ENCODE data around the gene TRAF1.
"Not testable (repeated sequence)": the region's sequence is repeated elsewhere in the genome, so short reads cannot be mapped to it uniquely, and the experiment has no call there.

Gene TRAF1, protein sequence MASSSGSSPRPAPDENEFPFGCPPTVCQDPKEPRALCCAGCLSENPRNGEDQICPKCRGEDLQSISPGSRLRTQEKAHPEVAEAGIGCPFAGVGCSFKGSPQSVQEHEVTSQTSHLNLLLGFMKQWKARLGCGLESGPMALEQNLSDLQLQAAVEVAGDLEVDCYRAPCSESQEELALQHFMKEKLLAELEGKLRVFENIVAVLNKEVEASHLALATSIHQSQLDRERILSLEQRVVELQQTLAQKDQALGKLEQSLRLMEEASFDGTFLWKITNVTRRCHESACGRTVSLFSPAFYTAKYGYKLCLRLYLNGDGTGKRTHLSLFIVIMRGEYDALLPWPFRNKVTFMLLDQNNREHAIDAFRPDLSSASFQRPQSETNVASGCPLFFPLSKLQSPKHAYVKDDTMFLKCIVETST

DNA sequence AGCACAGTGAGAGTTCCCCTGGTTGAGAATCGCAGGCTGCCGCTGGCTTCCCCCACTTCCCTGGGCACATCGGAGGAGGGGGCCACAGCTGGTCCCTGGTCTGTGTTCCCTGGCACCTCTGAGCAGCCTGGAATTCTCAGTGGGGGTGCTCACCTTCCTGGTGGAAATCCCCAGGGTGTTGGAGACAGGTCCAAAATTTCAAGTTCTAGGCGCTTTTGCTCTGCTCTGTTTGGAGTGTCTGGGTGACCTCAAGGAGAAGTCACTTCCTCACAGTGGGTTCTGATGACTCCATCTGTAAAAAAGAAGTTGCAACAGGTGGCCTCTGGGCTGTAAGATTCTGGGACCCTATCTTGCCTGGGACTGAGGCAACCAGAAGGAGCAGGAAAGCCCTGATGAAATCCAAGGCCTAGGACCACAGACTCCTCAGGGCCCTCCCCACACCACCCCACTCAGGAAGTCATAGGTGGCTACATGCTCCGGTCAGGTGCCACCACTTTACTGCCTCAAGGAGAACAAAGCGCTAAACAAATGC, at the start of gene TRAF1:
Gene TRAF1, minus strand, starts transcription at position 400 of the 532 bp plus-strand sequence. CDS start 721 bp downstream, outside the sequence.
- DNase-seq (ENCODE audit: low read depth): no peak

DNA sequence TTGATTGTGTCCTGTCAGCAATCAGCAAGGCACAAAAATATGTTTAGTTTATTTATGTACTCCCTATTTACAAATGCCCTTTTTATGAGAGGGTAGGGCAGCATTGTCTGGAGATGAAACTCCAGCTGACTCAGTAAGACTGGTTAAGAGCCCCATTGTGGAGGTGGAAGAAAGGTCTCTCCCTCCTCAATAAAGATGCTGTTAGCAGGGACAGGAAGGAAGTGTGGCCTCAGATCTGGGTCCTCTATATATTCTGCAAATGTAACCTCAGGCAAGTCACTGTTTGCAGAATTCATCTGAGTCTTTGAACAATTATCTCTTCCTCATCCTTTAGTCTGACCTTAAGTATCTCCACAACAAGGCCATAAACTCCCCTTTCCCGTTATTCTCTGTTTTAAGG, 48.3 kb upstream of the TRAF1 start:
- no peak for DNase-seq (ENCODE audit: low read depth)

DNA sequence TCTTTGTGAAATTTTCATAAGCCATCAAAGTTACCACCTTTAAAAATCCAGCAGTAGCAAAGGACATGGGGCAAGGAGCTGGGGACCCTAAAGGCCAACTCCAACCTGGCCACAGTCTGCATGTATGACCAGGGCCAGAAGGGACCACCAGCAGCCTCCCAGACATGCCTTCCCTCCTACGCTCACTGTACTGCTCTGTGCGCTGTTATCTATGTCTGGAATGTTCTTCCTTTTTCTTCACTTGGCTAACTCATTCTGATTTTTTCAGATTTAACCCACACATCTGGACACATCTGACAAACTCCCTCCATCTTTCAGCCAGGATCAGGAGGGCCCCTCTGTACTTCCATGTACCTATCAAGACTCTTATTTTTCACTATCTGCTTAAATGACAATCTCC, 47.6 kb upstream of the TRAF1 start:
- no peak for DNase-seq (ENCODE audit: low read depth)

DNA sequence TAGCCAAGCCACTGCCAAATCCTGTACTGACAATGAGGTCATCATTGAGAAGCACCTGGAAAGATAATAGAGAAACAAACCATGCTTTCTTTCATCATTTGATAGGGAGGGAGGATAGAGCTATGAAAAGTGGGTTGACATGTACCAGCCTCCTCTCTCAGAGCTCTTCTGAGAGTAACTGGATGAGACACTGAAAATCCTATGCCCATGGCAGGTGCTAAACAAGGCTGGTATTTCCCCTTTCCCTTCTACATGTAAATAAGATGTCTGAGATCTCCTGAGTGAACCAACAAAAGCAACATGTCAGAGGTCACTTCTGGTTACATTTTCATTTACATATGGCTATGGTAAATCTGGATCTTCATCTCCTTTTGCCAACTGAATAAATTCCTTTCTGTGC, 45.3 kb upstream of the TRAF1 start:
- no peak for DNase-seq (ENCODE audit: low read depth)

DNA sequence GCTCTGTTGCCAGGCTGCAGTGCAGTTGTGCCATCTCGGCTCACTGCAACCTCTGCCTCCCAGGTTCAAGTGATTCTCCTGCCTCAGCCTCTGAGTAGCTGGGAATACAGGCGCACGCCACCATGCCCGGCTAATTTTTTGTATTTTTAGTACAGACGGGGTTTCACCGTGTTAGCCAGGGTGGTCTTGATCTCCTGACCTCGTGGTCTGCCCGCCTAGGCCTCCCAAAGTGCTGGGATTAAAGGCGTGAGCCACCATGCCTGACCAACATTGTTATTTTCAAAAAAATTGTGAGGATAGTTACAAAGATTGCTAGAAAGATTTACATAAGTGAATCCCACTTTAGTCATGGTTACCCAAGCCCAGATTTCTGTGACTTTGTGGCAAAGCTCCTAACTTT, 44.9 kb upstream of the TRAF1 start:
- not testable (repeated sequence) for DNase-seq (ENCODE audit: low read depth)

DNA sequence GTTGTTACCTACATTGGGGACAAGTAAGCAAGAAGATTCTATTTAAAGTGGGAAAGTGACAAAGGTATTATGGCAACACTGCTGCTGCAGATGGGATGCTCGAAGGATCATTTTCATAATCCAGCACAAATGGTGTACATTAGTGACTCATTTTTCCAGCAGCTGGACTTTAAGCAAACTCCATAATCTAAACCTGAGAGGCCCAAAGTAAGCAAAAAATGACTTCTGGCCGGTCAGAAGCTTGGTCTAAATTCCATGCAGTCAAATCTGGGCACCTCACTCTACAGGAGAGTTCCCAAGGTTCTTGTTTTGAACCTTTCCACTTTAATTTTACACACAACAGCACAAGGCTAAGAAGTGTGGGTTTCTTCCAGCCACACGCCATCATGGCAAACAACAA, 43.6 kb upstream of the TRAF1 start:
- no peak for DNase-seq (ENCODE audit: low read depth)

DNA sequence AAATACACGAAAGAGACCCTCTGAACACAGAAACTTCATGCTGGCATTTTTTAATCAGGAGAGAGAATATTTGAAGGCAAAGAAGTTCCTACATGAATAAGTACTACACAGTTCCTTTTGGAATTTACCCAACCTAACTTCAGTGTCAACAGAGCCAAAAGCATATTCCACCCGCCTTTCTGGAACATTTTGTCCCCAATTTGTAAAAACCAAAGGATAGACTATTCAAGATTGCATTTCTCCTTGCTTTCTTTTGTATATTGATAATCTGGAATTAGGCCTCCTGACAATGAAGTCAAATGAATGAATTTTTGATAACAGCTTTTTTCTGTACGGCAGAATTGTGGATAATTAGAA, 39.4 kb upstream of the TRAF1 start:
- DNase-seq (ENCODE audit: low read depth): no peak

DNA sequence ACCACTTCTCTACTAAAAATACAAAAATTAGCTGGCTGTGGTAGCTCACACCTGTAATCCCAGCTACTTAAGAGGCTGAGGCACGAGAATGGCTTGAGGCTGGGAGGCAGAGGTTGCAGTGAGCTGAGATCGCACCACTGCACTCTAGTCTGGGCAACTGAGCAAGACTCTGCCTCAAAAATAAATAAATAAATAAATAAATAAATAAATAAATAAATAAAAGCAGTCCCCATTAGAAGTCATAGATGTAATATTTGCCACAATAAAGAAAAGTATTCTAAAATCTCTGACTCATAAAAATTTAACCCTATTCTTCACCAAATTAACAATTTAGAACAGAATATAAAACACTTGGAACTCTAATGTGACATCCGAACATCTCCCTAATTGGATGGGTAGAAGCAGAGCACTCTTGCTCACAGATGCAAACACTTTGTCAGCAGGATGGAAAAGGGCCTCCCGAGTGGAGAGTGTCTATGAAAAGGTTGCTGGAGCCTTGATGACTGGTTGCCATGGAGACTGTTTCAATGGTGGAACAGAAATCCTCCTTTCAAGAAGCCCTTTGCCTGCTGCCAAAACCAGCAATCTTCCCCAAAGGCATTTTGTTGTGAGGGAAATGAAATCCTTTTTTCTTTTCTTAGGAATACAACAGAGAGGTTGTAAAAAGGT, 38.9 kb upstream of the TRAF1 start:
- DNase-seq (ENCODE audit: low read depth): no peak

DNA sequence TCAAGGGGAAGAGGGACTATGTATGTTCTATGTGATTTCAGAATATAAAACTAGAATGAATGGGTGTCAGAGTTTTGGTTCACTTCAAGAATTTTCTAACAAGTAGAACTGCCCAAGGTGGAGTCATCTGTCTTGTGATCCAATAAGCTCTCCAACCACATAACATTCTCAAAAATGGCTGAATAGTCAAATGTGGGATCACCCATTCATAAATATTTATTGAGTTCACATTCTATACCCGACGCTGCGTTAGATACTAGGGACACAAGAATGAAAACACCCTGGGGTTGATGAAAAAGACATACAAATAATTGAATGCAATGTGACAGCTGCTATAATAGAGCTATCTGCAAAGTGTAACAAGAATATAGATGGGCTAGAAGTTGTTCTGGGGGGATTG, 35.3 kb upstream of the TRAF1 start:
- DNase-seq (ENCODE audit: low read depth): no peak

DNA sequence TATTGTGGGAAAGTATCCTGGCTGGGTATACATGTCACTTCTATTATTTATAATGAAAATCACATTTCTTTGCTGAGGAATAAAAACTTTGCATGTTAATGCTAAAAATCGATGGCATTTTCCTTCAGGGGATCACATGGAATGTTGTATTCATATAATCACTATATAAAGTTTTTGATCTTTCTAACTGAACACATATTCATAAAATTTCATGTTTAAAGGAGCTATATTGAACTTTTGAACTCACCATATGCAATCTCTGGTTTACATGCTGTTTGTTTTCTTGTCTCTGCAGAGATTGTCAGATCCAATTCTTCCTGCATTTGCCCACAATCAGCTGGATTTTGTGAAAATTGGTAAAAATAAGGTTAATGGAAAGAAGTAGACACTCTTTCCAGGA, 33.4 kb upstream of the TRAF1 start:
- no peak for DNase-seq (ENCODE audit: low read depth)

DNA sequence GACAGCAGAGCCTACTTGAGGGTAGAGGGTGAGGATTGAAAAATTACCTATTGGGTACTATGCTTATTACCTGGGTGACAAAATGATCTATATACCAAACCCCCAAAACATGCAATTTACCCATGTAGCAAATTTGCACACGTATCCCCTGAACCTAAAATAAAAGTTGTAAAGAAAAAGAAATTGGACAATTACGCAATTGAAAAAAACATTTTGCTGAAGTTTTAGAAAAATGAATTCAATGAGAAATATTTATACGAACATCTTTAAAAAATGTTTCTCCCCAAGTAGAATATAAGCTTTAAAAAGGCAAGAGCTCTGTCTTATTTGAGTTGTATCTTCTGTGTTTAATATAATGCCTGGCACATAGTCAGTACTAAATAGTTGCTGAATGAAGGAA, 30.3 kb upstream of the TRAF1 start:
- DNase-seq (ENCODE audit: low read depth): no peak

DNA sequence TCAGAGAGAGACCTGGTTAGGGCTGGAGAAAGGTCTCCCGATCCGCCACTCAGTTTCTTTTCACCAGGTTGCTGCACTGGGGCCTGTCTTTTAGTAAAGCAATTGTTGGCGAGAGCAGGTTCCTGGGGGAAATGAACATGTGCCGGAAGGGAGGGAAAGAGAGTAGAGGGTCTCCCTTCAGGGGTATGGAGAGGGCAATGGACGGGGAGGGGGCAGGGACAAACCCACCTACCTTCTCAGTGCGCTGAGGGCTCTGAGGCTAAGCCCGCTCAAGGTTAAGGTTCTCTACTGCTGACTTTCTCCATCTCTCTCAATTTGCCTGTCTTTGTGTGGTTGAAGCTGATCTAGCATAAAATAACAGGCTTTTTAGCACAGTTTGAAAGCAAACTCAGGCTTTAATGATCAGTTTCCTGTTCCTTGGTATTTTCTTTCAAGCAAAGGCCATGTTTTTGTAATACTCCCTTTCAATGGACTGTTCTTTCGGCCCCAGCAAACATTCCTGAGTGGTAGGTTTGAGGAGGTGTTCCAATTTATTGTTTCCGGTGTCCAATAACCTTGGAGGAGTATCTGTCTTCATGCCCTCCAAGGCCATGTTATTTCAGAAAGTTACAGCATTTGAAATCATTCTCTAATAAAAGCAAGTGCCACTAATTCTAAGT, 25.5 kb upstream of the TRAF1 start:
- no peak for DNase-seq (ENCODE audit: low read depth)

DNA sequence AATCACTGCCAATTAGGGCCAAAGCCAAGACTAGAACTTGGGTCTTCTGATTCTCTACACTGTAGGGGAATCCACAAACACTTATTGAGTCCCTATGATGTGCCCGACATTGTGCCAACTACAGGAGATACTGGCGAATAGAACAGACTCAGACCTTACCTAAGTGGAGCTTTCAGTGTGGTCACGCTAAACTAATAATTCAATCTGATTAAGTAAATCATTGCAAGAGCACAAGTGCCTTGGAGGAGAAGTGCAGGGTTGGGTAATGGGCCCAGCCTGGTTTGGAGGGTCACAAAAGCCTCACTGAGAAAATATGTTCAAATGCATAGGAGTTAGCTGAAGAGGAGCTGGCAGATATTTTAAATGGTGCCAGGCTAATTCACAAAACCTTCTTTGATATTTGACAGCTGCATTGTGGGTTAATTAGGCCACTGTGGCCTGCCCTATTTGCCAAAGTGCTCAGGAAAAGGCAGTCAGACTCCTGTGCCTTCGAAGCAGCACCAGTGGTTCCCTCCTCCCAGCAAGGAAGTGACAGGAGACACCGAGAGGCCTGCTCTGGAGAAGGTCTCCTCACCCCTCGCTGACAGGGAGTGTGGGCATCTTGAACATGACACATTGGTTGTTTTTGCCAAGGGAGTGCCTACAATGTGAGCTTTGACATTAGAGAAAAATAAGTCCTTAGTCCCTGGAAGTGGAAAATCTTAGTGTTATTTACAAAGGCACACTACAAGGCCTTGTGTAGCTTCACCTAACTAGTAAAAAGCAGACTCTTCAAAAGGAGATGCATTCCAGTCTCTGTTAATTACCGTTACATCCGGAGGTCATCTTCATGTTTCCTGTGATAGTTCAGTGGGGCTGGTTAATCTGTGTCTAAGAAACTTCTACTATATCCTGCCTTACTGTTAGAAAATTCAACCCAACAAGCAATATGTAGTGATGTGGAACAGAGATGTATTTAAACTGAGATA, 24.1 kb upstream of the TRAF1 start:
- no peak for DNase-seq (ENCODE audit: low read depth)

DNA sequence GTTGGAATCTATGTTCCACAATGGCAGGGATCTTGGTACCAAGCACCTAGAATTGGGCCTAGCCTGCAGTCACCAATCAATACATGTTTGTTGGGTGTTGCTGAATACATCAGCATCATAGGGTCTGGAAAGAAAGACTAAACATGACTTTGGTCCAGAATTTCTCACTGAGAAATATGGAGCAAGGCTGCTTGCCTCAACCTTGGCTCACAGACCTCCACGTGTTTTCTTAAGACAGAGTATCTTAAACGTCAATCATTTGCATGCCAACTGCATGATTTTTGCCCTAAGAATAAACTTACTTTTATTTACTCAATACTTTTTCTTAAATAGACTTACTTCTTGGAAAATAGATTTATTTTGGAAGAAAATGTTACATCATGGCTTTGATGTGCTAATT, 22.7 kb upstream of the TRAF1 start:
- DNase-seq (ENCODE audit: low read depth): no peak

DNA sequence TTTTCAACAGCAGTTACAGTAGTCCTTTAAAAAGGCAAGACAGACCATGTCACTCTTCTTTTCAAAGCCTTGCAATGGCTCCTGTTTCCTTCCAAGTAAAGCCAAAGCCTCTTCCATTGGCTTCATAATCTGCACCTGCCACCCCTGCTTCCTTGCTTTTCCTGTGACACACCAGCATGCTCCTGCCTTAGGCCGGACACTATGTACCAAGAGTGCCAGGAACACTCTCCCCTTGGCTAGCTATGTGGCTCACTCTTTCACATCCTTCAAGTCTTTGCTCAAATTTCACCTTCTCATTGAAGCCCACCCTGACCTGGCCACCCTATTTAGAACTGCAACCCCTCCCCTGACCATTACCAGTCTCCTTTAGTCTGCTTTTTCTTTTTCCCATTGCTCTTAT, 22.2 kb upstream of the TRAF1 start:
- DNase-seq (ENCODE audit: low read depth): no peak

DNA sequence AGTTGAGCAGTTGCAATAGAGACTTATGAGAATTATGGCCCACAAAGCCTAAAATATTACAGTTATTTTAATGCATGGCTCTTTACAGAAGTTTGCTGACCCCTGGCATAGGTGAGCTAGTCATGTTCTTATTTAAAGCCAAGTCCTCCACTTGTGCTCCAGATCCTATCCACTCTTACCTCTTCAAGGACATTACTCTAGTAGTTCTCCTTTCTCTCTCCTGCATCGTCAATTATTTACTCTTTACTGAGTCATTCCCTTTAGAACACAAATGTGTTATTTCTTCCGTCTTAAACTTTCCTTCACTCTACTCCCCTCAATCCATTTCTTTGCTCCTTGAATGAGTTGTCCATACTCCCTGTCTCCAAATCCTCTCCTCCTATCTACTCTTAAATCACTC, 20.6 kb upstream of the TRAF1 start:
- DNase-seq (ENCODE audit: low read depth): no peak

DNA sequence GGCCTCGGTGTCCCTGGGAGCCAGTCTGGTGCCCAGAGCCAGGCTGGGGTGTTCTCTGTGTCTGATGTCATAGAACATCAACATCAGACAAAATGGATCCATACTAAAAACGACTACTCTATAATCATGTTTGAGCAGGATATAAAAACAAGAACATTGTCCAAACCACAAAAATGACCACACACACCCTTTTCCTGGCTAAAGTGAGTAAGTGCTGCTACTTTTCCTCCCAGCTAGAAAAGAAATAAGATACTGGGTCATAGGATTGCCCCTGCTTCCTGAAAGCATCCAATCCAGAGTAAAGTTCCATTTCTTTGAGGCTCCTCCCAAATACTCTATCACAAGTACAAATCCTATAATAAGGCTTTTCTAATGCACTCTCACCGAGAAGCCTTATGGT, 19.7 kb upstream of the TRAF1 start:
- peak; percentile 76 for DNase-seq (ENCODE audit: low read depth)

DNA sequence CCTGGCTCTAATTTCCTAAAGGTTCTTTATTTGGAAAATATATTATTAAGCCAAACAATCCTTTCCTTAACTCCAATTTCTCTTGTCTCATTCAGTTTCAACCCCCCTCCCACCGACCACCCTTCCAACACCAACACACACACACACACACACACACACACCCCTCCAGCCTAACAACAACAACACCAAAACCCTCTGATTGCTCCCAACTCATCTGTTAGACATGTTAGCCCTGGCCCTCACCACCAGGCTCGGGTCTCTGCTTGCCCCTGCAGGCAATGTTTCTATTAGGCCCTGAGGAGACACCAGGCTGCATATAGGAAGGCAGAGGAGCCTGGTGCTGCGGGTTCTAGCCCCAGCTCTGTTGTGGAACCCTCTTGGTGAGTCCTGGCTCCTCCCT, 18.4 kb upstream of the TRAF1 start:
- no peak for DNase-seq (ENCODE audit: low read depth)

DNA sequence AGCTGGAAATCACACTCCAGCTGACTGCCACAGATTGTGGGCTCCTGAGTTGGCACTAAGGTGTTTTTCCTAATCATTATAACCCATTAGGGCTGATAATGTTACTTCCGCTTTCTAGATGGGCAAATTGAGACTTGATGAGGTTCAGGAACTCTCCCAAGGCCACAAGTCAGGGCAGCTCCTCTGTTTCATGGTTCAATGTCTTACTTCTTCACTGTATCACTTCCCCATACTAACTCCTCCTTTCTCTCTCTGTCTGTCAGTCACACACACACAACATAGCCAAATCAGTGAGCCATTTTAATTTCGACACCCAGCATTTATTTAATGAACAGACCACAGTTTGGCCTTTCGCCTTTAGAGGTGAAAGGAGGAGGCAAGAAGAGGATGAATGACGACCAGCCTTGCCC, 17.8 kb upstream of the TRAF1 start:
- no peak for DNase-seq (ENCODE audit: low read depth)

DNA sequence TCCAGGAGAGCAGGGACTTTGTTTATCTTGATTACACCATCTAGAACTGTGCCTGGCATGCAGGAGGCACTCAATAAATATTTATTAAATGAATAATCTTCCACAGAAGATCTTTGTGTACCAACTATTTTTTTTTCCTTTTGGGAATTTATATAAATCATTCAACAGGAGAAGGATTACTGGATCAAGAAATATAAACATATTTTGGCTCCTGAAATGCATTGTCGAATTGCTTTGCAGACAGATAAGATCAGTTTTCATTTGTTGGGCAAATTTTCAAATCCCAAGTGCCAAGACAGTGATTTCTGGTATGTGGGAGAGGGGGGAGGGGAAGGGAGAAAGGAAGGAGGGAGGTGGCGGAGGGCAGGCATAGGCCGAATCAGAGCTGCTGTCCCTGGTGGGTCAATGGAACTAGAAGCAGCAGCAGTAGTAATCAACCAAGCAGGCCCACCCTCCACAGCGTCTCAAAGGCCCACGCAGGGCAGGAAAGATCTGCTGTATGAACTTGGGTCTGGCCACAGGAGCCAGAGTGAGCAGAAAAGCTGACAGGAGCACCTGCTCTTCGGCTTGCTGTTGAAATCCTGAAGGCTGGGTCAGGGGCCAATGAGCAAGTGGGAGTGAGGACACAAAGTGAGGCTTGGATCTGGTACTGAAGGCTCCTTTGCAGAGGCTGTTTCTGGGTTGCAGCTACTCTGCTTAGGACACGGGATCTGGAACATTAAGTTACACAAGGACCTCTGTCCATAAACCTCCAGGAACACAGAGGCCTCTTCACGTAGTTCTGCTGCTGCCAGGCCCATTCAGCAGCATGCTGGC, 15.8 kb upstream of the TRAF1 start:
- DNase-seq (ENCODE audit: low read depth): no peak

All from stromal cell of bone marrow (primary cell).